HEK293T (cell line): ENCODE measurements around the gene RAB1A.

ENCODE experiments used
- ARNT ChIP-seq: fragments of 450-650 bp; IDR thresholded peaks from 2 replicates; pipeline ENCODE4 v1.6.1; 2017; ENCODE audit warnings: mild to moderate bottlenecking
- ELF4 ChIP-seq: fragments of 450-650 bp; IDR thresholded peaks from 2 replicates; pipeline ENCODE4 v1.6.1; 2017; ENCODE audit warnings: antibody characterized with exemption
- FOXA1 ChIP-seq: fragments of 450-650 bp; IDR thresholded peaks from 2 replicates; pipeline ENCODE4 v1.6.1; 2016; ENCODE audit warnings: mild to moderate bottlenecking
- FOXM1 ChIP-seq: fragments of 450-650 bp; IDR thresholded peaks from 2 replicates; pipeline ENCODE4 v1.6.1; 2017; ENCODE audit warnings: mild to moderate bottlenecking, borderline replicate concordance
- HDGF ChIP-seq: fragments of 450-650 bp; IDR thresholded peaks from 2 replicates; pipeline ENCODE4 v1.6.1; 2017; ENCODE audit warnings: antibody characterized with exemption, borderline replicate concordance
- NFRKB ChIP-seq: fragments of 450-650 bp; IDR thresholded peaks from 2 replicates; pipeline ENCODE4 v1.6.1; 2016; ENCODE audit warnings: mild to moderate bottlenecking, moderate library complexity
- PKNOX1 ChIP-seq: fragments of 450-650 bp; IDR thresholded peaks from 2 replicates; pipeline ENCODE4 v1.6.1; 2016
- SP1 ChIP-seq: fragments of 450-650 bp; IDR thresholded peaks from 2 replicates; pipeline ENCODE4 v1.6.1; 2017
- SUZ12 ChIP-seq: fragments of 450-650 bp; IDR thresholded peaks from 2 replicates; pipeline ENCODE4 v1.6.1; 2016; ENCODE audit warnings: mild to moderate bottlenecking
- TARDBP ChIP-seq: fragments of 450-650 bp; IDR thresholded peaks from 2 replicates; pipeline ENCODE4 v1.6.1; 2016
- ZNF384 ChIP-seq: fragments of 450-650 bp; IDR thresholded peaks from 2 replicates; pipeline ENCODE4 v1.6.1; 2016

- TF ChIP-seq ZNF384 (no peak), SP1 (no peak), FOXM1 (no peak), ELF4 (no peak), ARNT (no peak), SUZ12 (no peak), TARDBP (no peak), FOXA1 (no peak), NFRKB (no peak), PKNOX1 (no peak), HDGF (no peak)
Observed at GRCh38 chr2:65169760-65170136, 39.8 kb upstream of the RAB1A start.
